HCT116 (cell line): ENCODE measurements around the gene ISOC2. TPM values are rescaled to one million over a fixed set of nuclear protein-coding genes. Genes with fewer than 3 reads are reported as not detected.

Source experiments
- ATAC-seq: fragments of 200-7000 bp; cut with Tn5 transposase; 2 replicates; pipeline ENCODE4 v1.9.1; 2020; ENCODE audit warnings: mild to moderate bottlenecking, moderate library complexity
- BruUV-seq: library from RNA; stranded (reverse); fragments of 400-500 nt; replicated peaks from 2 replicates; lab custom pipeline; 2021; lab: Mats Ljungman, UMichigan
- CTCF ChIA-PET: fragments of 300-600 bp; sonication (Branson Sonifier 250); formaldehyde crosslinking; loops from one replicate; lab custom pipeline; 2021; ENCODE audit warnings: antibody characterized with exemption; lab: Charles Lee
- POLR2A ChIA-PET: fragments of 300-600, 350-600 bp; sonication (Branson Sonifier 250); formaldehyde crosslinking; loops from one replicate; lab custom pipeline; 2021; ENCODE audit warnings: antibody characterized with exemption; lab: Charles Lee
- RAD21 ChIA-PET, 2 experiments: fragments of 300-600 bp; sonication (Branson Sonifier 250); formaldehyde crosslinking; loops; one replicate each; lab custom pipeline; 2023; ENCODE audit warnings: low total read pairs in 2 of 2; ENCODE audit not compliant: uncharacterized antibody in 2 of 2, unreplicated experiment in 2 of 2, low non-redundant PET in 1 of 2; lab: Charles Lee
- DNase-seq: peaks from one replicate; pipeline ENCODE4 v3.0.0-alpha.2; 2010; ENCODE audit warnings: low read depth, low spot score
- H2AFZ ChIP-seq: fragments of 200-600 bp; shearing (Covaris generic), sonication (generic); 2 replicates; pipeline ENCODE4 v1.6.1; 2017; ENCODE audit warnings: low read depth, mixed run types, mixed read lengths, antibody characterized with exemption, low read length; ENCODE audit not compliant: poor library complexity, severe bottlenecking
- H3K27ac ChIP-seq: 2 replicates; pipeline ENCODE4 v1.5.1; 2012; ENCODE audit warnings: low read depth, low read length
- H3K27me3 ChIP-seq: fragments of 200-600 bp; sonication (generic); 2 replicates; pipeline ENCODE4 v1.6.1; 2016; ENCODE audit warnings: mixed run types, low read length, mixed read lengths; ENCODE audit not compliant: insufficient read depth
- H3K36me3 ChIP-seq, 2 experiments: fragments of 200-500 bp in 1 of 2; fragments of 200-600 bp in 1 of 2; sonication (Bioruptor generic) in 1 of 2; sonication (generic) in 1 of 2; 2 replicates each; pipeline versions ENCODE4 v1.5.1 to v1.6.1; 2014 to 2016; ENCODE audit warnings: low read length in 2 of 2, inconsistent platforms in 1 of 2, mixed read lengths in 1 of 2, mixed run types in 1 of 2; ENCODE audit not compliant: insufficient read depth in 2 of 2, control insufficient read depth in 1 of 2
- H3K4me1 ChIP-seq, 2 experiments: fragments of 200-600 bp in 1 of 2; sonication (generic) in 1 of 2; 2 replicates each; pipeline versions ENCODE4 v1.5.1 to v1.6.1; 2012 to 2017; ENCODE audit warnings: low read length in 2 of 2, inconsistent platforms in 1 of 2, mild to moderate bottlenecking in 1 of 2, mixed read lengths in 1 of 2, mixed run types in 1 of 2, moderate library complexity in 1 of 2; ENCODE audit not compliant: insufficient read depth in 2 of 2, control insufficient read depth in 1 of 2
- H3K4me2 ChIP-seq: fragments of 200-600 bp; sonication (generic); 2 replicates; pipeline ENCODE4 v1.6.1; 2017; ENCODE audit warnings: mixed run types, low read length, mixed read lengths
- H3K4me3 ChIP-seq, 2 experiments: fragments of 200-600 bp in 1 of 2; sonication (generic) in 1 of 2; replicated peaks in 1 of 2; 2 replicates each; pipeline ENCODE4 v1.5.1; 2011 to 2016; ENCODE audit warnings: low read length in 2 of 2, control low read depth in 1 of 2, low read depth in 1 of 2, mild to moderate bottlenecking in 1 of 2, mixed read lengths in 1 of 2, mixed run types in 1 of 2
- H3K79me2 ChIP-seq: fragments of 200-600 bp; sonication (generic); 2 replicates; pipeline ENCODE4 v1.6.1; 2017; ENCODE audit warnings: mild to moderate bottlenecking, mixed run types, low read length, moderate library complexity, mixed read lengths; ENCODE audit not compliant: insufficient read depth
- H3K9ac ChIP-seq: fragments of 200-600 bp; sonication (generic); 2 replicates; pipeline ENCODE4 v1.6.1; 2016; ENCODE audit warnings: low read length, mixed read lengths
- H3K9me2 ChIP-seq: fragments of 200-600 bp; sonication (generic), shearing (Covaris generic); 2 replicates; pipeline ENCODE4 v1.6.1; 2017; ENCODE audit warnings: mixed run types, mild to moderate bottlenecking, moderate library complexity; ENCODE audit not compliant: insufficient read depth
- H3K9me3 ChIP-seq, 2 experiments: fragments of 200-500 bp in 1 of 2; fragments of 200-600 bp in 1 of 2; sonication (Bioruptor generic) in 1 of 2; sonication (generic) in 1 of 2; 2 replicates each; pipeline ENCODE4 v1.6.1; 2014 to 2017; ENCODE audit warnings: low read length in 2 of 2, mixed read lengths in 2 of 2, inconsistent platforms in 1 of 2, low read depth in 1 of 2, mild to moderate bottlenecking in 1 of 2, mixed run types in 1 of 2, moderate library complexity in 1 of 2; ENCODE audit not compliant: control insufficient read depth in 1 of 2, insufficient read depth in 1 of 2
- H4K20me1 ChIP-seq: fragments of 200-600 bp; sonication (generic), shearing (Covaris generic); 2 replicates; pipeline ENCODE4 v1.6.1; 2017; ENCODE audit warnings: mixed run types, mild to moderate bottlenecking, moderate library complexity; ENCODE audit not compliant: insufficient read depth
- ATF3 ChIP-seq: IDR thresholded peaks from 2 replicates; pipeline ENCODE4 v1.6.1; 2012
- CBX3 ChIP-seq: IDR thresholded peaks from 2 replicates; pipeline ENCODE4 v1.6.1; 2012; ENCODE audit warnings: low read depth
- CTCF ChIP-seq, 3 experiments: fragments of 200-600 bp in 1 of 3; sonication (generic) in 1 of 3; IDR thresholded peaks in 2 of 3; conservative IDR thresholded peaks in 1 of 3; 2 replicates each; pipeline ENCODE4 v1.5.1; 2012 to 2017; ENCODE audit warnings: low read depth in 2 of 3, low read length in 2 of 3, antibody characterized with exemption in 1 of 3, borderline replicate concordance in 1 of 3, control low read depth in 1 of 3, mild to moderate bottlenecking in 1 of 3, mixed read lengths in 1 of 3, mixed run types in 1 of 3, moderate library complexity in 1 of 3; ENCODE audit not compliant: insufficient read depth in 1 of 3
- EGR1 ChIP-seq: IDR thresholded peaks from 2 replicates; pipeline ENCODE4 v1.6.1; 2012; ENCODE audit warnings: low read depth
- EZH2 ChIP-seq: fragments of 200-600 bp; sonication (generic); IDR thresholded peaks from 2 replicates; pipeline ENCODE4 v1.6.1; 2017; ENCODE audit warnings: antibody characterized with exemption, mixed run types
- FOSL1 ChIP-seq: IDR thresholded peaks from 2 replicates; pipeline ENCODE4 v1.6.1; 2012; ENCODE audit warnings: low read depth
- MAX ChIP-seq: IDR thresholded peaks from 2 replicates; pipeline ENCODE4 v1.6.1; 2012
- POLR2A ChIP-seq: IDR thresholded peaks from 2 replicates; pipeline ENCODE4 v1.7.0; 2011; ENCODE audit warnings: borderline replicate concordance; ENCODE audit not compliant: insufficient read depth, insufficient read length; ENCODE audit errors: extremely low read depth
- POLR2AphosphoS5 ChIP-seq: IDR thresholded peaks from 2 replicates; pipeline ENCODE4 v1.6.1; 2011; ENCODE audit warnings: mild to moderate bottlenecking, low read depth, low read length, moderate library complexity
- RAD21 ChIP-seq: IDR thresholded peaks from 2 replicates; pipeline ENCODE4 v1.6.1; 2012; ENCODE audit warnings: low read depth, mild to moderate bottlenecking
- SIN3A ChIP-seq: IDR thresholded peaks from 2 replicates; pipeline ENCODE4 v1.6.1; 2012; ENCODE audit warnings: low read depth
- SRF ChIP-seq: IDR thresholded peaks from 2 replicates; pipeline ENCODE4 v1.6.1; 2012; ENCODE audit warnings: low read depth
- TCF7L2 ChIP-seq: IDR thresholded peaks from 2 replicates; pipeline ENCODE4 v1.7.0; 2011; ENCODE audit warnings: borderline replicate concordance, inconsistent platforms; ENCODE audit not compliant: insufficient read depth, insufficient read length; ENCODE audit errors: extremely low read depth
- YY1 ChIP-seq: IDR thresholded peaks from 2 replicates; pipeline ENCODE4 v1.6.1; 2011; ENCODE audit warnings: low read length, low read depth, moderate library complexity, mild to moderate bottlenecking; ENCODE audit not compliant: insufficient replicate concordance; ENCODE audit errors: extremely low read depth
- ZBTB33 ChIP-seq: IDR thresholded peaks from 2 replicates; pipeline ENCODE4 v1.6.1; 2011; ENCODE audit warnings: mild to moderate bottlenecking, low read length, moderate library complexity; ENCODE audit not compliant: insufficient replicate concordance; ENCODE audit errors: extremely low read depth
- ZFX ChIP-seq: fragments of 450-650 bp; IDR thresholded peaks from 2 replicates; pipeline ENCODE4 v1.6.1; 2017
- ZNF274 ChIP-seq: fragments of 200-500 bp; sonication (Bioruptor generic); IDR thresholded peaks from 2 replicates; pipeline ENCODE4 v1.6.1; 2014; ENCODE audit warnings: mild to moderate bottlenecking, low read depth, low read length, inconsistent platforms
- intact Hi-C: fragments of 100-400 bp; cut with micrococcal nuclease; formaldehyde crosslinking; loops from 2 replicates; pipeline ENCODE4 v1.10.0; 2022
- total RNA-seq: library from RNA; stranded (reverse); gene quantifications from one replicate; pipeline ENCODE4 v1.2.1, GENCODE V29; 2021; ENCODE audit not compliant: unreplicated experiment

The ISOC2 gene
- total RNA-seq, 1 experiment from 2014 or later: 56.8 TPM

GRCh38 chr19:55440411-55441105, 20.9 kb downstream of the ISOC2 start:
- no TSS peak for BruUV-seq
- ChIA-PET POLR2A (no interaction called here), RAD21 (no interaction called here)

GRCh38 chr19:55439052-55439451, 22.4 kb downstream of the ISOC2 start:
- H4K20me1 ChIP-seq: no peaks in the 10 kb centered on the region
- no peak overlapping the region for H3K27ac ChIP-seq
- no peaks in the 10 kb centered on the region for H3K36me3 ChIP-seq
- no peak overlapping the region for H3K4me2 ChIP-seq
- H3K9me3 ChIP-seq: no peaks in the 10 kb centered on the region
- DNase-seq (no peak), ATAC-seq (no peak)
- no peaks in the 10 kb centered on the region for H3K79me2 ChIP-seq
- ChIA-PET RAD21 (no interaction called here), CTCF (no interaction called here), POLR2A (no interaction called here)
- peaks cover 0 to 10% of the 10 kb centered on the region in 2 experiments; a peak in 2 of 4 replicates for H3K4me1 ChIP-seq
- intact Hi-C loops: no loop called here
- H3K4me3 ChIP-seq: no peak overlapping the region
- no TSS peak for BruUV-seq
- H3K27me3 ChIP-seq: peaks cover 8% of the 10 kb centered on the region; the same call in 1 of the 2 replicates
- H3K9me2 ChIP-seq: no peaks in the 10 kb centered on the region
- no peak overlapping the region for H2AFZ ChIP-seq
- H3K9ac ChIP-seq: no peak overlapping the region
- TF ChIP-seq POLR2AphosphoS5 (no peak), ZNF274 (no peak), CTCF (IDR thresholded peaks at IDR 0.05 in 2 of 3, conservative IDR thresholded peaks at IDR 0.05 in 1 of 3; ENCODE audit: borderline replicate concordance in 1 of 3, insufficient read depth in 1 of 3, low read depth in 2 of 3, low read length in 2 of 3) (no peak), CBX3 (no peak), ZBTB33 (no peak), ZFX (no peak), SRF (no peak), EGR1 (no peak)

More at GRCh38 chr19:55440411-55441105, 20.9 kb downstream of the ISOC2 start:
- CTCF ChIA-PET: no interaction called here
- intact Hi-C loops: loop anchor here (10.0 kb wide), 1 partner anchor 226 kb away; no protein-coding TSS in a partner anchor
- no peaks in the 10 kb centered on the region for H3K36me3 ChIP-seq
- no peak overlapping the region for H3K4me3 ChIP-seq
- no peak overlapping the region for H3K27ac ChIP-seq
- no peak overlapping the region for H3K9ac ChIP-seq
- no peaks in the 10 kb centered on the region for H3K9me2 ChIP-seq
- no peaks in the 10 kb centered on the region for H3K9me3 ChIP-seq
- TF ChIP-seq RAD21: no peak
- TF ChIP-seq EZH2: no peak
- TF ChIP-seq TCF7L2: no peak
- TF ChIP-seq FOSL1: no peak
- TF ChIP-seq SIN3A: no peak
- TF ChIP-seq YY1: no peak
- TF ChIP-seq MAX: no peak
- TF ChIP-seq POLR2A: no peak
- TF ChIP-seq SRF: no peak
- no peak for TF ChIP-seq ZFX
- TF ChIP-seq ATF3: no peak
- H3K79me2 ChIP-seq: no peaks in the 10 kb centered on the region
- H3K4me2 ChIP-seq: no peak overlapping the region
- H4K20me1 ChIP-seq: no peaks in the 10 kb centered on the region
- no peak overlapping the region for H2AFZ ChIP-seq
- peak; percentile 32; the same call in 1 of the 2 replicates for ATAC-seq
- H3K4me1 ChIP-seq: peaks cover 0 to 10% of the 10 kb centered on the region in 2 experiments; a peak in 2 of 4 replicates
- peaks cover 19% of the 10 kb centered on the region; the same call in 1 of the 2 replicates for H3K27me3 ChIP-seq
- no peak for DNase-seq
